Activated CD4-positive, alpha-beta T cell treated with anti-CD3 and anti-CD28 coated beads, Interleukin-2, amount 50 U/mL, for 16 hours (primary cell): ENCODE measurements around the gene ATRAID.
"Not testable (repeated sequence)": the region's sequence is repeated elsewhere in the genome, so short reads cannot be mapped to it uniquely, and the experiment has no call there.

Source experiments
- DNase-seq: peaks from one replicate; pipeline ENCODE4 v3.0.0-alpha.2; 2020

ATRAID gene

GRCh38 chr2:27211943-27212625, at the start of gene ATRAID, which contains the start of gene SLC5A6:
Gene ATRAID (plus strand): TSS chr2:27212041. CDS start chr2:27212369, 328 bp downstream.
Gene SLC5A6 (minus strand): TSS chr2:27212268. CDS start chr2:27207650, 4,618 bp downstream.
- peak; percentile 90 for DNase-seq

- no peak for DNase-seq
Observed at GRCh38 chr2:27162151-27163121, 49.4 kb upstream of the ATRAID start.

GRCh38 chr2:27164960-27165763, 46.7 kb upstream of the ATRAID start:
- DNase-seq, result no peak

GRCh38 chr2:27170581-27171337, 41.1 kb upstream of the ATRAID start:
- no peak for DNase-seq

GRCh38 chr2:27171351-27171848, 40.4 kb upstream of the ATRAID start:
- no peak for DNase-seq

GRCh38 chr2:27174638-27175037, 37.2 kb upstream of the ATRAID start:
- DNase-seq, result no peak

- DNase-seq, result no peak
Observed at GRCh38 chr2:27175330-27175729, 36.5 kb upstream of the ATRAID start.

GRCh38 chr2:27175781-27176180, 36.1 kb upstream of the ATRAID start:
- not testable (repeated sequence) for DNase-seq

GRCh38 chr2:27177441-27178351, 34.1 kb upstream of the ATRAID start:
- no peak for DNase-seq

GRCh38 chr2:27178469-27178868, 33.4 kb upstream of the ATRAID start:
- no peak for DNase-seq

- DNase-seq, result no peak
Observed at GRCh38 chr2:27179344-27180000, 32.4 kb upstream of the ATRAID start.

GRCh38 chr2:27182346-27182745, 29.5 kb upstream of the ATRAID start:
- no peak for DNase-seq

GRCh38 chr2:27184115-27184514, 27.7 kb upstream of the ATRAID start:
- DNase-seq, result no peak

- DNase-seq, result no peak
Observed at GRCh38 chr2:27185331-27186026, 26.4 kb upstream of the ATRAID start.

GRCh38 chr2:27186613-27187345, 25.1 kb upstream of the ATRAID start:
- DNase-seq, result no peak

- no peak for DNase-seq
Observed at GRCh38 chr2:27189989-27190388, 21.9 kb upstream of the ATRAID start.

GRCh38 chr2:27191070-27191829, 20.6 kb upstream of the ATRAID start:
- peak; percentile 53 for DNase-seq
